HCT116 (cell line): ENCODE measurements around the gene BSX. TPM values are rescaled to one million over a fixed set of nuclear protein-coding genes. Genes with fewer than 3 reads are reported as not detected.

ENCODE experiments used
- ATAC-seq: fragments of 200-7000 bp; cut with Tn5 transposase; 2 replicates; pipeline ENCODE4 v1.9.1; 2020; ENCODE audit warnings: mild to moderate bottlenecking, moderate library complexity
- BruUV-seq: library from RNA; stranded (reverse); fragments of 400-500 nt; replicated peaks from 2 replicates; lab custom pipeline; 2021; lab: Mats Ljungman, UMichigan
- CTCF ChIA-PET: fragments of 300-600 bp; sonication (Branson Sonifier 250); formaldehyde crosslinking; loops from one replicate; lab custom pipeline; 2021; ENCODE audit warnings: antibody characterized with exemption; lab: Charles Lee
- POLR2A ChIA-PET: fragments of 300-600, 350-600 bp; sonication (Branson Sonifier 250); formaldehyde crosslinking; loops from one replicate; lab custom pipeline; 2021; ENCODE audit warnings: antibody characterized with exemption; lab: Charles Lee
- RAD21 ChIA-PET, 2 experiments: fragments of 300-600 bp; sonication (Branson Sonifier 250); formaldehyde crosslinking; loops; one replicate each; lab custom pipeline; 2023; ENCODE audit warnings: low total read pairs in 2 of 2; ENCODE audit not compliant: uncharacterized antibody in 2 of 2, unreplicated experiment in 2 of 2, low non-redundant PET in 1 of 2; lab: Charles Lee
- DNase-seq: peaks from one replicate; pipeline ENCODE4 v3.0.0-alpha.2; 2010; ENCODE audit warnings: low read depth, low spot score
- H2AFZ ChIP-seq: fragments of 200-600 bp; shearing (Covaris generic), sonication (generic); 2 replicates; pipeline ENCODE4 v1.6.1; 2017; ENCODE audit warnings: low read depth, mixed run types, mixed read lengths, antibody characterized with exemption, low read length; ENCODE audit not compliant: poor library complexity, severe bottlenecking
- H3K27ac ChIP-seq: 2 replicates; pipeline ENCODE4 v1.5.1; 2012; ENCODE audit warnings: low read depth, low read length
- H3K27me3 ChIP-seq: fragments of 200-600 bp; sonication (generic); 2 replicates; pipeline ENCODE4 v1.6.1; 2016; ENCODE audit warnings: mixed run types, low read length, mixed read lengths; ENCODE audit not compliant: insufficient read depth
- H3K36me3 ChIP-seq, 2 experiments: fragments of 200-500 bp in 1 of 2; fragments of 200-600 bp in 1 of 2; sonication (Bioruptor generic) in 1 of 2; sonication (generic) in 1 of 2; 2 replicates each; pipeline versions ENCODE4 v1.5.1 to v1.6.1; 2014 to 2016; ENCODE audit warnings: low read length in 2 of 2, inconsistent platforms in 1 of 2, mixed read lengths in 1 of 2, mixed run types in 1 of 2; ENCODE audit not compliant: insufficient read depth in 2 of 2, control insufficient read depth in 1 of 2
- H3K4me1 ChIP-seq, 2 experiments: fragments of 200-600 bp in 1 of 2; sonication (generic) in 1 of 2; 2 replicates each; pipeline versions ENCODE4 v1.5.1 to v1.6.1; 2012 to 2017; ENCODE audit warnings: low read length in 2 of 2, inconsistent platforms in 1 of 2, mild to moderate bottlenecking in 1 of 2, mixed read lengths in 1 of 2, mixed run types in 1 of 2, moderate library complexity in 1 of 2; ENCODE audit not compliant: insufficient read depth in 2 of 2, control insufficient read depth in 1 of 2
- H3K4me2 ChIP-seq: fragments of 200-600 bp; sonication (generic); 2 replicates; pipeline ENCODE4 v1.6.1; 2017; ENCODE audit warnings: mixed run types, low read length, mixed read lengths
- H3K4me3 ChIP-seq, 2 experiments: fragments of 200-600 bp in 1 of 2; sonication (generic) in 1 of 2; replicated peaks in 1 of 2; 2 replicates each; pipeline ENCODE4 v1.5.1; 2011 to 2016; ENCODE audit warnings: low read length in 2 of 2, control low read depth in 1 of 2, low read depth in 1 of 2, mild to moderate bottlenecking in 1 of 2, mixed read lengths in 1 of 2, mixed run types in 1 of 2
- H3K79me2 ChIP-seq: fragments of 200-600 bp; sonication (generic); 2 replicates; pipeline ENCODE4 v1.6.1; 2017; ENCODE audit warnings: mild to moderate bottlenecking, mixed run types, low read length, moderate library complexity, mixed read lengths; ENCODE audit not compliant: insufficient read depth
- H3K9ac ChIP-seq: fragments of 200-600 bp; sonication (generic); 2 replicates; pipeline ENCODE4 v1.6.1; 2016; ENCODE audit warnings: low read length, mixed read lengths
- H3K9me2 ChIP-seq: fragments of 200-600 bp; sonication (generic), shearing (Covaris generic); 2 replicates; pipeline ENCODE4 v1.6.1; 2017; ENCODE audit warnings: mixed run types, mild to moderate bottlenecking, moderate library complexity; ENCODE audit not compliant: insufficient read depth
- H3K9me3 ChIP-seq, 2 experiments: fragments of 200-500 bp in 1 of 2; fragments of 200-600 bp in 1 of 2; sonication (Bioruptor generic) in 1 of 2; sonication (generic) in 1 of 2; 2 replicates each; pipeline ENCODE4 v1.6.1; 2014 to 2017; ENCODE audit warnings: low read length in 2 of 2, mixed read lengths in 2 of 2, inconsistent platforms in 1 of 2, low read depth in 1 of 2, mild to moderate bottlenecking in 1 of 2, mixed run types in 1 of 2, moderate library complexity in 1 of 2; ENCODE audit not compliant: control insufficient read depth in 1 of 2, insufficient read depth in 1 of 2
- H4K20me1 ChIP-seq: fragments of 200-600 bp; sonication (generic), shearing (Covaris generic); 2 replicates; pipeline ENCODE4 v1.6.1; 2017; ENCODE audit warnings: mixed run types, mild to moderate bottlenecking, moderate library complexity; ENCODE audit not compliant: insufficient read depth
- CEBPB ChIP-seq: IDR thresholded peaks from 2 replicates; pipeline ENCODE4 v1.6.1; 2012; ENCODE audit warnings: low read depth
- ELF1 ChIP-seq: IDR thresholded peaks from 2 replicates; pipeline ENCODE4 v1.6.1; 2012; ENCODE audit warnings: low read depth, borderline replicate concordance
- EZH2phosphoT487 ChIP-seq: fragments of 200-600 bp; IDR thresholded peaks from 2 replicates; pipeline ENCODE4 v1.6.1; 2018; ENCODE audit warnings: antibody characterized with exemption, borderline replicate concordance
- FOSL1 ChIP-seq: IDR thresholded peaks from 2 replicates; pipeline ENCODE4 v1.6.1; 2012; ENCODE audit warnings: low read depth
- SIN3A ChIP-seq: IDR thresholded peaks from 2 replicates; pipeline ENCODE4 v1.6.1; 2012; ENCODE audit warnings: low read depth
- SP1 ChIP-seq: IDR thresholded peaks from 2 replicates; pipeline ENCODE4 v1.6.1; 2012; ENCODE audit warnings: low read depth
- SRF ChIP-seq: IDR thresholded peaks from 2 replicates; pipeline ENCODE4 v1.6.1; 2012; ENCODE audit warnings: low read depth
- TCF7L2 ChIP-seq: IDR thresholded peaks from 2 replicates; pipeline ENCODE4 v1.7.0; 2011; ENCODE audit warnings: borderline replicate concordance, inconsistent platforms; ENCODE audit not compliant: insufficient read depth, insufficient read length; ENCODE audit errors: extremely low read depth
- YY1 ChIP-seq: IDR thresholded peaks from 2 replicates; pipeline ENCODE4 v1.6.1; 2011; ENCODE audit warnings: low read length, low read depth, moderate library complexity, mild to moderate bottlenecking; ENCODE audit not compliant: insufficient replicate concordance; ENCODE audit errors: extremely low read depth
- ZFX ChIP-seq: fragments of 450-650 bp; IDR thresholded peaks from 2 replicates; pipeline ENCODE4 v1.6.1; 2017
- intact Hi-C: fragments of 100-400 bp; cut with micrococcal nuclease; formaldehyde crosslinking; loops from 2 replicates; pipeline ENCODE4 v1.10.0; 2022
- total RNA-seq: library from RNA; stranded (reverse); gene quantifications from one replicate; pipeline ENCODE4 v1.2.1, GENCODE V29; 2021; ENCODE audit not compliant: unreplicated experiment
- TF ChIP-seq, protein P1 (sequence below), 3 experiments: fragments of 200-600 bp in 1 of 3; sonication (generic) in 1 of 3; IDR thresholded peaks in 2 of 3; conservative IDR thresholded peaks in 1 of 3; 2 replicates each; pipeline ENCODE4 v1.5.1; 2012 to 2017; ENCODE audit warnings: low read depth in 2 of 3, low read length in 2 of 3, antibody characterized with exemption in 1 of 3, borderline replicate concordance in 1 of 3, control low read depth in 1 of 3, mild to moderate bottlenecking in 1 of 3, mixed read lengths in 1 of 3, mixed run types in 1 of 3, moderate library complexity in 1 of 3; ENCODE audit not compliant: insufficient read depth in 1 of 3
- TF ChIP-seq, protein P2 (sequence below): IDR thresholded peaks from 2 replicates; pipeline ENCODE4 v1.6.1; 2011; ENCODE audit warnings: mild to moderate bottlenecking, low read length, moderate library complexity; ENCODE audit not compliant: insufficient replicate concordance; ENCODE audit errors: extremely low read depth
- TF ChIP-seq, protein P3 (sequence below): IDR thresholded peaks from 2 replicates; pipeline ENCODE4 v1.6.1; 2012; ENCODE audit warnings: low read depth

Gene BSX
- total RNA-seq, 1 experiment from 2014 or later: not detected

DNA sequence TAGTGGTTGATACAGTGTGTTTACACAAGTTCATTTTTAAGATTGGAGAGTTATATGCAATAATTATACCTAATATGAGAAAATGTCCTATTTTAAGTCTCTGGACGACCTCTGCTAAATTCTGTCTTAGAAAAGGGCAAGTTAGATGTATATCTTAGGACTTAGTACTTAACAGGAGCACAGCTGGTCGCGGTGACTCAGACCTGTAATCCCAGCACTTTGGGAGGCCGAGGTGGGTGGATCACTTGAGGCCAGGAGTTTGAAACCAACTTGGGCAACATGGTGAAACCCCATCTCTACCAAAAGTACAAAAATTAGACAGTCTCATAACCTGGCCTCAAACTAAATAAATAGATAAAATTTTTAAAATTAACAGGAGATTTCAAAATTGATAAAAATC, 27.2 kb downstream of the BSX start:
- no peak overlapping the region for H3K4me3 ChIP-seq
- no peaks in the 10 kb centered on the region; the same call in 1 of the 2 replicates for H4K20me1 ChIP-seq
- no peak overlapping the region for H2AFZ ChIP-seq
- no peaks in the 10 kb centered on the region for H3K9me3 ChIP-seq
- RAD21 ChIA-PET: no interaction called here
- no peaks in the 10 kb centered on the region for H3K9me2 ChIP-seq
- no peak overlapping the region for H3K4me2 ChIP-seq
- H3K79me2 ChIP-seq: no peaks in the 10 kb centered on the region
- DNase-seq (no peak), ATAC-seq (no peak)
- no peaks in the 10 kb centered on the region for H3K4me1 ChIP-seq
- no peak overlapping the region for H3K27ac ChIP-seq
- no TSS peak for BruUV-seq
- POLR2A ChIA-PET: no interaction called here
- CTCF ChIA-PET: no interaction called here
- no peaks in the 10 kb centered on the region for H3K36me3 ChIP-seq
- H3K27me3 ChIP-seq: no peaks in the 10 kb centered on the region
- H3K9ac ChIP-seq: no peak overlapping the region
- intact Hi-C loops: no loop called here
- TF ChIP-seq ZFX: no peak

DNA sequence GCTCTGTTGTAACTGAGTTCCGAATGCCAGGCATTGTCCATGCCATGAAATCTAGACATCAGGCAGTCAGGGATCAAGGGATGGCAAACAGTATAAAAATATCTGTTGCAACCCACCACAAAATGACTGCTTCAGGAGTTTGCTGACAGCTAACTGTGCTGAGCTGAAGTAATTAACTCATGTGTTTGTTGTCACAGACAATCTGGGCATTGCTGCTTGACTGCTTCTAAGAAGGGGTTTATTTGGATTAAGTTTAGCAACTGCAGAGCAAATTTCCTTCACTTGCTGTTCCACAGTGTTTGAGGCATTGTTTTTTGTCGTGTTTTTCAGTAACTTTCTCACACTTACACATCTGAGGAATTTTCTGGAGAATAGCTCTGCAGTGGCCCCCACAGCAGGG, 30.4 kb downstream of the BSX start:
- intact Hi-C loops: no loop called here
- Histone ChIP-seq H3K27ac (no peak overlapping the region), H3K27me3 (no peaks in the 10 kb centered on the region), H3K4me1 (no peaks in the 10 kb centered on the region), H3K9me2 (no peaks in the 10 kb centered on the region), H3K4me3 (no peak overlapping the region), H2AFZ (no peak overlapping the region), H3K4me2 (no peak overlapping the region), H3K9ac (no peak overlapping the region), H3K9me3 (no peaks in the 10 kb centered on the region), H3K36me3 (no peaks in the 10 kb centered on the region), H3K79me2 (no peaks in the 10 kb centered on the region), H4K20me1 (no peaks in the 10 kb centered on the region; the same call in 1 of the 2 replicates)
- CTCF ChIA-PET: no interaction called here
- DNase-seq (no peak), ATAC-seq (no peak)
- POLR2A ChIA-PET: no interaction called here
- no TSS peak for BruUV-seq
- RAD21 ChIA-PET: no interaction called here
- TF ChIP-seq ELF1 (no peak), FOSL1 (no peak), SP1 (no peak), CEBPB (no peak), EZH2phosphoT487 (no peak), TCF7L2 (no peak), YY1 (no peak), SRF (no peak), ZFX (no peak), SIN3A (no peak)
- TF ChIP-seq, protein P1, sequence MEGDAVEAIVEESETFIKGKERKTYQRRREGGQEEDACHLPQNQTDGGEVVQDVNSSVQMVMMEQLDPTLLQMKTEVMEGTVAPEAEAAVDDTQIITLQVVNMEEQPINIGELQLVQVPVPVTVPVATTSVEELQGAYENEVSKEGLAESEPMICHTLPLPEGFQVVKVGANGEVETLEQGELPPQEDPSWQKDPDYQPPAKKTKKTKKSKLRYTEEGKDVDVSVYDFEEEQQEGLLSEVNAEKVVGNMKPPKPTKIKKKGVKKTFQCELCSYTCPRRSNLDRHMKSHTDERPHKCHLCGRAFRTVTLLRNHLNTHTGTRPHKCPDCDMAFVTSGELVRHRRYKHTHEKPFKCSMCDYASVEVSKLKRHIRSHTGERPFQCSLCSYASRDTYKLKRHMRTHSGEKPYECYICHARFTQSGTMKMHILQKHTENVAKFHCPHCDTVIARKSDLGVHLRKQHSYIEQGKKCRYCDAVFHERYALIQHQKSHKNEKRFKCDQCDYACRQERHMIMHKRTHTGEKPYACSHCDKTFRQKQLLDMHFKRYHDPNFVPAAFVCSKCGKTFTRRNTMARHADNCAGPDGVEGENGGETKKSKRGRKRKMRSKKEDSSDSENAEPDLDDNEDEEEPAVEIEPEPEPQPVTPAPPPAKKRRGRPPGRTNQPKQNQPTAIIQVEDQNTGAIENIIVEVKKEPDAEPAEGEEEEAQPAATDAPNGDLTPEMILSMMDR (IDR thresholded peaks at IDR 0.05 in 2 of 3, conservative IDR thresholded peaks at IDR 0.05 in 1 of 3; ENCODE audit: borderline replicate concordance in 1 of 3, insufficient read depth in 1 of 3, low read depth in 2 of 3, low read length in 2 of 3): no peak
- TF ChIP-seq, protein P2, sequence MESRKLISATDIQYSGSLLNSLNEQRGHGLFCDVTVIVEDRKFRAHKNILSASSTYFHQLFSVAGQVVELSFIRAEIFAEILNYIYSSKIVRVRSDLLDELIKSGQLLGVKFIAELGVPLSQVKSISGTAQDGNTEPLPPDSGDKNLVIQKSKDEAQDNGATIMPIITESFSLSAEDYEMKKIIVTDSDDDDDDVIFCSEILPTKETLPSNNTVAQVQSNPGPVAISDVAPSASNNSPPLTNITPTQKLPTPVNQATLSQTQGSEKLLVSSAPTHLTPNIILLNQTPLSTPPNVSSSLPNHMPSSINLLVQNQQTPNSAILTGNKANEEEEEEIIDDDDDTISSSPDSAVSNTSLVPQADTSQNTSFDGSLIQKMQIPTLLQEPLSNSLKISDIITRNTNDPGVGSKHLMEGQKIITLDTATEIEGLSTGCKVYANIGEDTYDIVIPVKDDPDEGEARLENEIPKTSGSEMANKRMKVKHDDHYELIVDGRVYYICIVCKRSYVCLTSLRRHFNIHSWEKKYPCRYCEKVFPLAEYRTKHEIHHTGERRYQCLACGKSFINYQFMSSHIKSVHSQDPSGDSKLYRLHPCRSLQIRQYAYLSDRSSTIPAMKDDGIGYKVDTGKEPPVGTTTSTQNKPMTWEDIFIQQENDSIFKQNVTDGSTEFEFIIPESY: no peak
- TF ChIP-seq, protein P3, sequence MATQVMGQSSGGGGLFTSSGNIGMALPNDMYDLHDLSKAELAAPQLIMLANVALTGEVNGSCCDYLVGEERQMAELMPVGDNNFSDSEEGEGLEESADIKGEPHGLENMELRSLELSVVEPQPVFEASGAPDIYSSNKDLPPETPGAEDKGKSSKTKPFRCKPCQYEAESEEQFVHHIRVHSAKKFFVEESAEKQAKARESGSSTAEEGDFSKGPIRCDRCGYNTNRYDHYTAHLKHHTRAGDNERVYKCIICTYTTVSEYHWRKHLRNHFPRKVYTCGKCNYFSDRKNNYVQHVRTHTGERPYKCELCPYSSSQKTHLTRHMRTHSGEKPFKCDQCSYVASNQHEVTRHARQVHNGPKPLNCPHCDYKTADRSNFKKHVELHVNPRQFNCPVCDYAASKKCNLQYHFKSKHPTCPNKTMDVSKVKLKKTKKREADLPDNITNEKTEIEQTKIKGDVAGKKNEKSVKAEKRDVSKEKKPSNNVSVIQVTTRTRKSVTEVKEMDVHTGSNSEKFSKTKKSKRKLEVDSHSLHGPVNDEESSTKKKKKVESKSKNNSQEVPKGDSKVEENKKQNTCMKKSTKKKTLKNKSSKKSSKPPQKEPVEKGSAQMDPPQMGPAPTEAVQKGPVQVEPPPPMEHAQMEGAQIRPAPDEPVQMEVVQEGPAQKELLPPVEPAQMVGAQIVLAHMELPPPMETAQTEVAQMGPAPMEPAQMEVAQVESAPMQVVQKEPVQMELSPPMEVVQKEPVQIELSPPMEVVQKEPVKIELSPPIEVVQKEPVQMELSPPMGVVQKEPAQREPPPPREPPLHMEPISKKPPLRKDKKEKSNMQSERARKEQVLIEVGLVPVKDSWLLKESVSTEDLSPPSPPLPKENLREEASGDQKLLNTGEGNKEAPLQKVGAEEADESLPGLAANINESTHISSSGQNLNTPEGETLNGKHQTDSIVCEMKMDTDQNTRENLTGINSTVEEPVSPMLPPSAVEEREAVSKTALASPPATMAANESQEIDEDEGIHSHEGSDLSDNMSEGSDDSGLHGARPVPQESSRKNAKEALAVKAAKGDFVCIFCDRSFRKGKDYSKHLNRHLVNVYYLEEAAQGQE: no peak
